ENCODE results near the gene ESYT3.
"Not testable (repeated sequence)": the region's sequence is repeated elsewhere in the genome, so short reads cannot be mapped to it uniquely, and the experiment has no call there.

Gene ESYT3

GRCh38 chr3:138408751-138409570 is 25.5 kb upstream of the ESYT3 start:
- DNase-seq (ENCODE audit: extremely low read depth in 1 of 2, low read depth in 1 of 2) = no peak

GRCh38 chr3:138412821-138413551 is 21.4 kb upstream of the ESYT3 start:
- no peak for DNase-seq (ENCODE audit: extremely low read depth in 1 of 2, low read depth in 1 of 2)

- not testable (repeated sequence) for DNase-seq (ENCODE audit: extremely low read depth in 1 of 2, low read depth in 1 of 2)
These were observed 18.2 kb upstream of the ESYT3 start for GRCh38 chr3:138416236-138416635.

GRCh38 chr3:138417559-138417982 is 16.8 kb upstream of the ESYT3 start:
- peak; percentile 18 to 27 for DNase-seq (ENCODE audit: extremely low read depth in 1 of 2, low read depth in 1 of 2)

GRCh38 chr3:138418601-138419206 is 15.7 kb upstream of the ESYT3 start:
- no peak for DNase-seq (ENCODE audit: extremely low read depth in 1 of 2, low read depth in 1 of 2)

- no peak for DNase-seq (ENCODE audit: extremely low read depth in 1 of 2, low read depth in 1 of 2)
These were observed 11.1 kb upstream of the ESYT3 start for GRCh38 chr3:138423316-138423715.

- no peak for DNase-seq (ENCODE audit: extremely low read depth in 1 of 2, low read depth in 1 of 2)
These were observed 10.1 kb upstream of the ESYT3 start for GRCh38 chr3:138424323-138424722.

GRCh38 chr3:138426211-138426610 is 8.2 kb upstream of the ESYT3 start:
- no peak for DNase-seq (ENCODE audit: extremely low read depth in 1 of 2, low read depth in 1 of 2)

GRCh38 chr3:138426754-138427153 is 7.7 kb upstream of the ESYT3 start:
- DNase-seq (ENCODE audit: extremely low read depth in 1 of 2, low read depth in 1 of 2) = not testable (repeated sequence)

GRCh38 chr3:138429665-138430064 is 4.8 kb upstream of the ESYT3 start:
- no peak for DNase-seq (ENCODE audit: extremely low read depth in 1 of 2, low read depth in 1 of 2)

GRCh38 chr3:138432576-138433240 is 1.7 kb upstream of the ESYT3 start:
- no peak for DNase-seq (ENCODE audit: extremely low read depth in 1 of 2, low read depth in 1 of 2)

- DNase-seq (ENCODE audit: extremely low read depth in 1 of 2, low read depth in 1 of 2) = no peak
These were observed 532 bp upstream of the ESYT3 start for GRCh38 chr3:138433892-138434275.

- no peak for DNase-seq (ENCODE audit: extremely low read depth in 1 of 2, low read depth in 1 of 2)
These were observed 708 bp downstream of the ESYT3 start for GRCh38 chr3:138434875-138435772.

- no peak for DNase-seq (ENCODE audit: extremely low read depth in 1 of 2, low read depth in 1 of 2)
These were observed 1.4 kb downstream of the ESYT3 start for GRCh38 chr3:138435840-138436239.

GRCh38 chr3:138437281-138437680 is 2.9 kb downstream of the ESYT3 start:
- DNase-seq (ENCODE audit: extremely low read depth in 1 of 2, low read depth in 1 of 2) = no peak

- no peak for DNase-seq (ENCODE audit: extremely low read depth in 1 of 2, low read depth in 1 of 2)
These were observed 4.5 kb downstream of the ESYT3 start for GRCh38 chr3:138438896-138439295.

- no peak for DNase-seq (ENCODE audit: extremely low read depth in 1 of 2, low read depth in 1 of 2)
These were observed 5.2 kb downstream of the ESYT3 start for GRCh38 chr3:138439646-138440045.

GRCh38 chr3:138440121-138440521 is 5.7 kb downstream of the ESYT3 start:
- DNase-seq (ENCODE audit: extremely low read depth in 1 of 2, low read depth in 1 of 2) = no peak

- no peak for DNase-seq (ENCODE audit: extremely low read depth in 1 of 2, low read depth in 1 of 2)
These were observed 6.2 kb downstream of the ESYT3 start for GRCh38 chr3:138440596-138440995.

- no peak for DNase-seq (ENCODE audit: extremely low read depth in 1 of 2, low read depth in 1 of 2)
These were observed 6.8 kb downstream of the ESYT3 start for GRCh38 chr3:138441256-138441655.

All from activated CD8-positive, alpha-beta memory T cell treated with anti-CD3 and anti-CD28 coated beads for 1 hour (primary cell).